H1 (cell line): ENCODE results near the gene SECTM1. TPM values are rescaled to one million over a fixed set of nuclear protein-coding genes. Genes with fewer than 3 reads are reported as not detected.

ENCODE experiments used
- CTCF ChIA-PET: fragments of 300-600 bp; sonication (Branson Sonifier 250); formaldehyde crosslinking; loops from one replicate; lab custom pipeline; 2021; ENCODE audit not compliant: partially characterized antibody; lab: Charles Lee
- POLR2A ChIA-PET: fragments of 300-600 bp; sonication (Branson Sonifier 250); formaldehyde crosslinking; loops from one replicate; lab custom pipeline; 2021; ENCODE audit warnings: inconsistent platforms; ENCODE audit not compliant: partially characterized antibody; lab: Charles Lee
- DNase-seq, 2 experiments: peaks; one replicate each; pipeline versions ENCODE4 v3.0.0 to v3.0.0-alpha.2; 2010 to 2022; ENCODE audit warnings: low spot score in 2 of 2, low read depth in 1 of 2, mixed read lengths in 1 of 2
- FAIRE-seq: peaks from 2 replicates; lab custom pipeline; 2011; peaks lifted over from hg19 to GRCh38; lab: Jason Lieb, UNC
- H2AFZ ChIP-seq: 2 replicates; pipeline ENCODE4 v1.8.1; 2012; ENCODE audit warnings: low read length, inconsistent platforms
- H2AK5ac ChIP-seq: 2 replicates; pipeline ENCODE4 v1.6.1; 2013; ENCODE audit warnings: low read depth, low read length
- H2BK120ac ChIP-seq: replicated peaks from 2 replicates; pipeline ENCODE3; 2013; ENCODE audit warnings: low read depth, low read length, inconsistent platforms
- H2BK12ac ChIP-seq: 2 replicates; pipeline ENCODE4 v1.6.1; 2013; ENCODE audit warnings: low read depth, low read length
- H2BK15ac ChIP-seq: 2 replicates; pipeline ENCODE4 v1.6.1; 2013; ENCODE audit warnings: low read length
- H2BK20ac ChIP-seq: 2 replicates; pipeline ENCODE4 v1.6.1; 2013; ENCODE audit warnings: low read length
- H2BK5ac ChIP-seq: 2 replicates; pipeline ENCODE4 v1.6.1; 2013; ENCODE audit warnings: low read depth, low read length
- H3K14ac ChIP-seq: 2 replicates; pipeline ENCODE4 v1.6.1; 2013; ENCODE audit warnings: inconsistent platforms; ENCODE audit not compliant: insufficient read length
- H3K18ac ChIP-seq: 2 replicates; pipeline ENCODE4 v1.6.1; 2013; ENCODE audit warnings: low read length; ENCODE audit errors: extremely low read depth
- H3K23ac ChIP-seq: 2 replicates; pipeline ENCODE4 v1.6.1; 2013; ENCODE audit warnings: inconsistent platforms; ENCODE audit not compliant: insufficient read length
- H3K23me2 ChIP-seq: 2 replicates; pipeline ENCODE4 v1.6.1; 2013; ENCODE audit warnings: low read depth, low read length
- H3K27ac ChIP-seq: 2 replicates; pipeline ENCODE4 v1.6.1; 2011; ENCODE audit warnings: low read depth, low read length, inconsistent platforms
- H3K27me3 ChIP-seq, 4 experiments: replicated peaks in 1 of 4; 1 replicate in 1 of 4; 2 replicates in 3 of 4; pipeline versions ENCODE4 v1.6.1 to v1.8.1; 2011 to 2013; ENCODE audit warnings: low read length in 3 of 4, mild to moderate bottlenecking in 3 of 4, inconsistent platforms in 2 of 4, mixed read lengths in 2 of 4, moderate library complexity in 1 of 4; ENCODE audit not compliant: control insufficient read depth in 3 of 4, insufficient read depth in 3 of 4; ENCODE audit errors: extremely low read depth in 1 of 4
- H3K36me3 ChIP-seq, 4 experiments: 2 replicates each; pipeline versions ENCODE4 v1.6.1 to v1.8.1; 2011 to 2013; ENCODE audit warnings: mild to moderate bottlenecking in 4 of 4, low read length in 3 of 4, moderate library complexity in 2 of 4, control low read depth in 1 of 4, inconsistent platforms in 1 of 4; ENCODE audit not compliant: insufficient read depth in 4 of 4, control insufficient read depth in 2 of 4
- H3K4ac ChIP-seq: replicated peaks from 2 replicates; pipeline ENCODE3; 2013; ENCODE audit warnings: low read length, low read depth, mixed read lengths, inconsistent platforms; ENCODE audit not compliant: insufficient read length
- H3K4me1 ChIP-seq, 4 experiments: replicated peaks in 1 of 4; 1 replicate in 1 of 4; 2 replicates in 3 of 4; pipeline versions ENCODE4 v1.6.1 to v1.8.1; 2011 to 2013; ENCODE audit warnings: low read length in 3 of 4, inconsistent platforms in 2 of 4, mixed read lengths in 1 of 4; ENCODE audit not compliant: insufficient read depth in 4 of 4, control insufficient read depth in 3 of 4
- H3K4me2 ChIP-seq, 2 experiments: 2 replicates each; pipeline versions ENCODE4 v1.6.1 to v1.8.1; 2011 to 2013; ENCODE audit warnings: low read depth in 2 of 2, low read length in 2 of 2, control low read depth in 1 of 2, inconsistent platforms in 1 of 2, mild to moderate bottlenecking in 1 of 2; ENCODE audit not compliant: insufficient read depth in 1 of 2
- H3K4me3 ChIP-seq, 4 experiments: fragments of 200-600, 300-600 bp in 1 of 4; sonication (generic), shearing (Covaris generic), sonication (Bioruptor Twin) in 1 of 4; 2 replicates each; pipeline versions ENCODE4 v1.5.1 to v1.8.1; 2011 to 2016; ENCODE audit warnings: low read length in 4 of 4, low read depth in 3 of 4, control low read depth in 2 of 4, inconsistent platforms in 2 of 4, mild to moderate bottlenecking in 2 of 4, mixed read lengths in 1 of 4, moderate library complexity in 1 of 4; ENCODE audit not compliant: insufficient read depth in 2 of 4; ENCODE audit errors: extremely low read depth in 1 of 4
- H3K56ac ChIP-seq: replicated peaks from 2 replicates; pipeline ENCODE3; 2013; ENCODE audit warnings: low read depth, mild to moderate bottlenecking, mixed read lengths, low read length, inconsistent platforms; ENCODE audit not compliant: insufficient read length
- H3K79me1 ChIP-seq: 2 replicates; pipeline ENCODE4 v1.6.1; 2013; ENCODE audit warnings: low read depth, low read length, control low read depth
- H3K79me2 ChIP-seq, 2 experiments: 2 replicates each; pipeline versions ENCODE4 v1.6.1 to v1.8.1; 2012 to 2013; ENCODE audit warnings: low read length in 2 of 2, mild to moderate bottlenecking in 2 of 2, inconsistent platforms in 1 of 2; ENCODE audit not compliant: insufficient read depth in 2 of 2, control insufficient read depth in 1 of 2
- H3K9ac ChIP-seq, 4 experiments: replicated peaks in 1 of 4; 1 replicate in 1 of 4; 2 replicates in 3 of 4; pipeline versions ENCODE4 v1.6.1 to v1.8.1; 2011 to 2013; ENCODE audit warnings: low read depth in 3 of 4, low read length in 3 of 4, control low read depth in 2 of 4, mild to moderate bottlenecking in 2 of 4, moderate library complexity in 2 of 4, inconsistent platforms in 1 of 4; ENCODE audit errors: extremely low read depth in 1 of 4
- H3K9me3 ChIP-seq, 2 experiments: 2 replicates each; pipeline versions ENCODE4 v1.6.1 to v1.8.1; 2012 to 2013; ENCODE audit warnings: mild to moderate bottlenecking in 2 of 2, moderate library complexity in 2 of 2, control low read depth in 1 of 2, inconsistent platforms in 1 of 2, low read depth in 1 of 2, low read length in 1 of 2, mixed read lengths in 1 of 2; ENCODE audit not compliant: insufficient read depth in 2 of 2
- H4K20me1 ChIP-seq, 2 experiments: replicated peaks in 1 of 2; 2 replicates each; pipeline versions ENCODE3 to v1.8.1; 2011 to 2013; ENCODE audit warnings: inconsistent platforms in 2 of 2, low read length in 2 of 2, mild to moderate bottlenecking in 1 of 2; ENCODE audit not compliant: insufficient read depth in 2 of 2, control insufficient read depth in 1 of 2
- H4K5ac ChIP-seq: 2 replicates; pipeline ENCODE4 v1.6.1; 2013; ENCODE audit warnings: low read length, low read depth, mixed read lengths, inconsistent platforms; ENCODE audit not compliant: insufficient read length
- H4K8ac ChIP-seq: 2 replicates; pipeline ENCODE4 v1.8.0; 2013; ENCODE audit warnings: mild to moderate bottlenecking, moderate library complexity, low read length, inconsistent platforms; ENCODE audit not compliant: insufficient read depth; ENCODE audit errors: extremely low read depth
- H4K91ac ChIP-seq: replicated peaks from 2 replicates; pipeline ENCODE3; 2013; ENCODE audit warnings: low read length, mixed read lengths, inconsistent platforms; ENCODE audit not compliant: insufficient read length
- ASH2L ChIP-seq: fragments of 200-600, 300-600 bp; sonication (generic); IDR thresholded peaks from one replicate; pipeline ENCODE4 v1.7.1; 2017; ENCODE audit warnings: low read length
- HDAC2 ChIP-seq, 2 experiments: fragments of 300-600 bp in 1 of 2; sonication (generic) in 1 of 2; IDR thresholded peaks; 2 replicates each; pipeline ENCODE4 v1.6.1; 2011 to 2012; ENCODE audit warnings: low read depth in 2 of 2, low read length in 2 of 2, mild to moderate bottlenecking in 2 of 2, moderate library complexity in 2 of 2, borderline replicate concordance in 1 of 2, inconsistent platforms in 1 of 2
- NRF1 ChIP-seq: IDR thresholded peaks from 2 replicates; pipeline ENCODE4 v1.6.1; 2011; ENCODE audit warnings: mild to moderate bottlenecking, low read depth, low read length, improper control_type of control experiment
- POLR2AphosphoS5 ChIP-seq: IDR thresholded peaks from 2 replicates; pipeline ENCODE4 v1.6.1; 2011; ENCODE audit warnings: low read depth, low read length
- RFX5 ChIP-seq: IDR thresholded peaks from 2 replicates; pipeline ENCODE4 v1.6.1; 2011; ENCODE audit warnings: low read depth, low read length, improper control_type of control experiment, borderline replicate concordance
- SIX5 ChIP-seq: IDR thresholded peaks from 2 replicates; pipeline ENCODE4 v1.6.1; 2011; ENCODE audit warnings: mild to moderate bottlenecking, low read depth, low read length
- SP1 ChIP-seq: IDR thresholded peaks from 2 replicates; pipeline ENCODE4 v1.6.1; 2011; ENCODE audit warnings: low read depth, low read length
- SUZ12 ChIP-seq: fragments of 200-600 bp; sonication (generic); IDR thresholded peaks from 2 replicates; pipeline ENCODE4 v1.6.1; 2012; ENCODE audit warnings: mild to moderate bottlenecking, inconsistent platforms, low read length, moderate library complexity, mixed read lengths
- YY1 ChIP-seq: IDR thresholded peaks from 2 replicates; pipeline ENCODE4 v1.6.1; 2011; ENCODE audit warnings: low read depth, mild to moderate bottlenecking, low read length
- WGBS, 2 experiments: shearing (Covaris generic) in 1 of 2; methylation state at CpG; one replicate each; pipeline versions ENCODE4 v1.1.6 to v1.1.7; 2013 to 2015; ENCODE audit warnings: low lambda C conversion rate in 2 of 2, mixed read lengths in 2 of 2, inconsistent platforms in 1 of 2, low coverage in 1 of 2, missing lambda C conversion rate in 1 of 2; ENCODE audit not compliant: insufficient replicate concordance in 2 of 2, insufficient coverage in 1 of 2, insufficient read length in 1 of 2; ENCODE audit errors: extremely low coverage in 1 of 2, missing lambda C conversion rate in 1 of 2; 5-methylcytosine and 5-hydroxymethylcytosine counted together
- polyA plus RNA-seq, 7 experiments: library from polyadenylated mRNA; depleted of rRNA in 3 of 7; stranded (reverse) in 5 of 7; unstranded in 2 of 7; fragments of >200 nt in 5 of 7; fragments of 200-250 nt in 2 of 7; gene quantifications; 1 replicate in 5 of 7; 2 replicates in 1 of 7; 4 replicates in 1 of 7; pipeline versions ENCODE4 v1.2.1 to v1.2.3, GENCODE V29; 2011 to 2013; ENCODE audit warnings: missing spikeins in 2 of 7, mixed read lengths in 2 of 7
- total RNA-seq: library from RNA; stranded (reverse); fragmentation: NEBNext Ultra II Directional; extraction: Animal tissue kit (Norgen Biotek cat#: 25700); gene quantifications from 2 replicates; pipeline ENCODE4 v1.2.1, GENCODE V29; 2021
- TF ChIP-seq, protein P1 (sequence below): IDR thresholded peaks from 2 replicates; pipeline ENCODE4 v1.6.1; 2012; ENCODE audit warnings: low read length, inconsistent platforms

SECTM1 gene
- total and polyA plus RNA-seq, 2 of the 8 experiments (the other 6 are each of a cell fraction or from before 2014, with no cell fraction given) = 0.20 to 0.65 TPM

GRCh38 chr17:82322526-82323453 lies 10.8 kb downstream of the SECTM1 start:
- Histone ChIP-seq H2BK15ac (no peak overlapping the region), H3K4ac (no peak overlapping the region), H3K9ac (no peak overlapping the region), H2AFZ (no peak overlapping the region), H3K4me1 (peaks cover 0 to 12% (median 9%) of the 10 kb centered on the region in 4 experiments; a peak in 6 of 7 replicates), H3K27me3 (no peaks in the 10 kb centered on the region; a peak in 2 of 7 replicates), H4K20me1 (peaks cover 0 to 14% of the 10 kb centered on the region in 2 experiments), H3K14ac (no peak overlapping the region), H2AK5ac (no peak overlapping the region), H4K8ac (no peak overlapping the region), H3K4me2 (no peak overlapping the region), H2BK20ac (no peak overlapping the region), H4K5ac (no peak overlapping the region), H3K79me2 (no peaks in the 10 kb centered on the region), H2BK5ac (no peak overlapping the region), H3K23ac (no peak overlapping the region), H3K4me3 (no peak overlapping the region), H3K23me2 (no peaks in the 10 kb centered on the region; the same call in 1 of the 2 replicates), H2BK120ac (no peak overlapping the region), H3K36me3 (no peaks in the 10 kb centered on the region), H3K9me3 (peaks cover 0 to 14% of the 10 kb centered on the region in 2 experiments; a peak in 1 of 4 replicates), H3K18ac (no peak overlapping the region), H4K91ac (no peak overlapping the region), H2BK12ac (no peak overlapping the region), H3K27ac (no peak overlapping the region), H3K56ac (no peak overlapping the region), H3K79me1 (no peaks in the 10 kb centered on the region)
- CTCF ChIA-PET = interaction anchor here (0.5 to 4.7 kb wide), 13 partner anchors 8 to 77 kb away, joined by 3 to 32 read pairs (median 5); partner anchors contain the start of gene SECTM1
- WGBS, 2 experiments = 88% methylated on average over 12 of the region's 28 CpGs; no CpG with 5 or more reads in 1 of the 2 experiments
- FAIRE-seq = no peak
- POLR2A ChIA-PET = interaction anchor here (1.2 kb wide), 1 partner anchor 11 kb away, joined by 3 read pairs; no protein-coding TSS in a partner anchor
- DNase-seq = no peak
- TF ChIP-seq SUZ12 = no peak
- no peak for TF ChIP-seq SP1
- TF ChIP-seq ASH2L = no peak
- TF ChIP-seq SIX5 = no peak
- TF ChIP-seq HDAC2 (IDR thresholded peaks at IDR 0.05; ENCODE audit: borderline replicate concordance in 1 of 2, low read depth in 2 of 2, low read length in 2 of 2) = no peak
- TF ChIP-seq, protein P1, sequence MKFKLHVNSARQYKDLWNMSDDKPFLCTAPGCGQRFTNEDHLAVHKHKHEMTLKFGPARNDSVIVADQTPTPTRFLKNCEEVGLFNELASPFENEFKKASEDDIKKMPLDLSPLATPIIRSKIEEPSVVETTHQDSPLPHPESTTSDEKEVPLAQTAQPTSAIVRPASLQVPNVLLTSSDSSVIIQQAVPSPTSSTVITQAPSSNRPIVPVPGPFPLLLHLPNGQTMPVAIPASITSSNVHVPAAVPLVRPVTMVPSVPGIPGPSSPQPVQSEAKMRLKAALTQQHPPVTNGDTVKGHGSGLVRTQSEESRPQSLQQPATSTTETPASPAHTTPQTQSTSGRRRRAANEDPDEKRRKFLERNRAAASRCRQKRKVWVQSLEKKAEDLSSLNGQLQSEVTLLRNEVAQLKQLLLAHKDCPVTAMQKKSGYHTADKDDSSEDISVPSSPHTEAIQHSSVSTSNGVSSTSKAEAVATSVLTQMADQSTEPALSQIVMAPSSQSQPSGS = no peak
- no peak for TF ChIP-seq NRF1
- TF ChIP-seq RFX5 = no peak
- no peak for TF ChIP-seq POLR2AphosphoS5
- TF ChIP-seq YY1 = no peak
